HG02970 (cell line): ENCODE results near the gene DARS2.
A peak's percentile ranks its signal among the peaks of the same experiment; 100 is the strongest.
"Not testable (repeated sequence)": the region's sequence is repeated elsewhere in the genome, so short reads cannot be mapped to it uniquely, and the experiment has no call there.

Experiments used
- ATAC-seq: cut with Tn5 transposase; IDR thresholded peaks from one replicate; pipeline ENCODE4 v1.9.1; 2021; ENCODE audit warnings: mild to moderate bottlenecking, moderate library complexity, moderate number of reproducible peaks; ENCODE audit not compliant: unreplicated experiment, low FRiP score

Gene DARS2

GRCh38 chr1:173861731-173862145, 37.3 kb downstream of the DARS2 start:
- no peak for ATAC-seq

- not testable (repeated sequence) for ATAC-seq
Observed at GRCh38 chr1:173862146-173862768, 37.8 kb downstream of the DARS2 start.

GRCh38 chr1:173862769-173863223, 38.3 kb downstream of the DARS2 start:
- no peak for ATAC-seq

- no peak for ATAC-seq
Observed at GRCh38 chr1:173863224-173864161, 39.0 kb downstream of the DARS2 start.

GRCh38 chr1:173864179-173864867, 39.9 kb downstream of the DARS2 start:
- ATAC-seq: no peak

- no peak for ATAC-seq
Observed at GRCh38 chr1:173865468-173866164, 41.1 kb downstream of the DARS2 start.

GRCh38 chr1:173866413-173867115, 42.1 kb downstream of the DARS2 start:
- ATAC-seq: no peak

GRCh38 chr1:173867141-173867752, 42.8 kb downstream of the DARS2 start:
- ATAC-seq: no peak

- ATAC-seq: peak; percentile 66
Observed at GRCh38 chr1:173867753-173868265, 43.3 kb downstream of the DARS2 start, which contains the start of gene GAS5. Gene GAS5, minus strand, starts transcription at chr1:173867989.

GRCh38 chr1:173868266-173869020, 44.0 kb downstream of the DARS2 start, which contains the start of gene ZBTB37:
Gene ZBTB37, plus strand, starts transcription at chr1:173868380. Its CDS starts 1,846 bp downstream, at chr1:173870226.
- peak; percentile 54 for ATAC-seq

GRCh38 chr1:173869021-173869359, 44.5 kb downstream of the DARS2 start:
- ATAC-seq: no peak

GRCh38 chr1:173870252-173871075, 46.0 kb downstream of the DARS2 start:
- ATAC-seq: no peak

- ATAC-seq: no peak
Observed at GRCh38 chr1:173871091-173871490, 46.6 kb downstream of the DARS2 start.

GRCh38 chr1:173871500-173871899, 47.0 kb downstream of the DARS2 start:
- no peak for ATAC-seq

GRCh38 chr1:173876732-173877131, 52.3 kb downstream of the DARS2 start:
- no peak for ATAC-seq

- ATAC-seq: no peak
Observed at GRCh38 chr1:173878251-173878650, 53.8 kb downstream of the DARS2 start.

- not testable (repeated sequence) for ATAC-seq
Observed at GRCh38 chr1:173881117-173881516, 56.6 kb downstream of the DARS2 start.
